K562 (cell line): ENCODE data around the gene POLR2L. TPM values are rescaled to one million over a fixed set of nuclear protein-coding genes. Genes with fewer than 3 reads are reported as not detected.

ENCODE experiments used
- ATAC-seq: fragments of 200-7000 bp; cut with Tn5 transposase; 3 replicates; pipeline ENCODE4 v1.9.1; 2020; ENCODE audit warnings: moderate library complexity
- BruUV-seq: library from RNA; stranded (reverse); fragments of 400-500 nt; replicated peaks from 2 replicates; lab custom pipeline; 2021; lab: Mats Ljungman, UMichigan
- CTCF ChIA-PET: fragments of 300-600 bp; formaldehyde crosslinking; extraction: SDS; loops from one replicate; lab custom pipeline; 2021; ENCODE audit warnings: low intra/inter-chr PET ratio; lab: Yijun Ruan, JAX
- POLR2A ChIA-PET: fragments of 300-600, 350-650 bp; sonication (Branson Sonifier 250); formaldehyde crosslinking; extraction: SDS; loops from one replicate; lab custom pipeline; 2021; ENCODE audit warnings: antibody characterized with exemption, inconsistent platforms; lab: Yijun Ruan, JAX
- DNase-seq, 4 experiments: peaks; one replicate each; pipeline versions ENCODE4 v3.0.0 to v3.0.0-alpha.2; 2011 to 2018; ENCODE audit warnings: low spot score in 3 of 4, mixed read lengths in 3 of 4; ENCODE audit errors: extremely low read depth in 1 of 4
- FAIRE-seq: peaks from 2 replicates; lab custom pipeline; 2011; peaks lifted over from hg19 to GRCh38; lab: Jason Lieb, UNC
- H2AFZ ChIP-seq: 2 replicates; pipeline ENCODE4 v1.6.0; 2011; ENCODE audit warnings: low read depth, low read length, control low read depth, inconsistent platforms
- H3K27ac ChIP-seq: fragments of 200-600 bp; 3 replicates; pipeline ENCODE4 v1.8.0; 2011; ENCODE audit warnings: low read depth, mild to moderate bottlenecking, control low read depth, inconsistent platforms, low read length, moderate library complexity, mixed read lengths; ENCODE audit errors: extremely low read depth
- H3K27me3 ChIP-seq, 2 experiments: fragments of 300-600 bp in 1 of 2; 2 replicates in 1 of 2; 3 replicates in 1 of 2; pipeline versions ENCODE4 v1.6.0 to v1.8.0; 2011; ENCODE audit warnings: inconsistent platforms in 2 of 2, low read length in 2 of 2, mild to moderate bottlenecking in 1 of 2, mixed read lengths in 1 of 2, moderate library complexity in 1 of 2; ENCODE audit not compliant: control insufficient read depth in 2 of 2, insufficient read depth in 2 of 2
- H3K36me3 ChIP-seq: fragments of 300-600 bp; 3 replicates; pipeline ENCODE4 v1.8.0; 2011; ENCODE audit warnings: mild to moderate bottlenecking, low read length, inconsistent platforms; ENCODE audit not compliant: control insufficient read depth, insufficient read depth
- H3K4me1 ChIP-seq, 2 experiments: fragments of 200-600 bp in 1 of 2; replicated peaks in 1 of 2; 2 replicates in 1 of 2; 3 replicates in 1 of 2; pipeline versions ENCODE4 v1.5.1 to v1.8.0; 2011; ENCODE audit warnings: inconsistent platforms in 2 of 2, low read length in 2 of 2, mild to moderate bottlenecking in 1 of 2, mixed read lengths in 1 of 2, moderate library complexity in 1 of 2; ENCODE audit not compliant: control insufficient read depth in 2 of 2, insufficient read depth in 2 of 2
- H3K4me2 ChIP-seq: 2 replicates; pipeline ENCODE4 v1.6.1; 2011; ENCODE audit warnings: low read length, control low read depth, inconsistent platforms, mixed read lengths; ENCODE audit not compliant: insufficient read depth
- H3K4me3 ChIP-seq: fragments of 200-600 bp; sonication (generic), shearing (Covaris generic); 2 replicates; pipeline ENCODE4 v1.5.1; 2016; ENCODE audit warnings: control low read depth, inconsistent platforms
- H3K79me2 ChIP-seq: fragments of 200-600 bp; 3 replicates; pipeline ENCODE4 v1.8.0; 2011; ENCODE audit warnings: low read length, inconsistent platforms; ENCODE audit not compliant: control insufficient read depth, insufficient read depth
- H3K9ac ChIP-seq, 2 experiments: 2 replicates each; pipeline versions ENCODE4 v1.6.0 to v1.6.1; 2011; ENCODE audit warnings: low read depth in 2 of 2, low read length in 2 of 2, control low read depth in 1 of 2, inconsistent platforms in 1 of 2, mild to moderate bottlenecking in 1 of 2, mixed read lengths in 1 of 2; ENCODE audit not compliant: insufficient read depth in 1 of 2
- H3K9me1 ChIP-seq: one replicate; pipeline ENCODE4 v1.6.0; 2011; ENCODE audit warnings: inconsistent platforms, mild to moderate bottlenecking, low read length, moderate library complexity; ENCODE audit not compliant: control insufficient read depth, insufficient read depth
- H3K9me3 ChIP-seq: replicated peaks from 2 replicates; pipeline ENCODE4 v1.5.1; 2011; ENCODE audit warnings: low read depth, low read length, inconsistent platforms; ENCODE audit not compliant: control insufficient read depth, insufficient read depth
- H4K20me1 ChIP-seq: replicated peaks from 2 replicates; pipeline ENCODE4 v1.6.1; 2011; ENCODE audit warnings: low read length, inconsistent platforms, mixed read lengths; ENCODE audit not compliant: control insufficient read depth, insufficient read depth
- ADNP ChIP-seq: fragments of 200-800 bp; sonication (Bioruptor generic); IDR thresholded peaks from 2 replicates; pipeline ENCODE4 v1.6.1; 2016; ENCODE audit warnings: missing genetic modification characterization, missing compliant biosample characterization
- ELF2 ChIP-seq: fragments of 250-450 bp; sonication (Bioruptor Pico); IDR thresholded peaks from 2 replicates; pipeline ENCODE4 v1.5.0; 2021; ENCODE audit warnings: mild to moderate bottlenecking
- FOXA3 ChIP-seq, 2 experiments: fragments of 450-650 bp in 1 of 2; sonication (generic) in 1 of 2; formaldehyde crosslinking; IDR thresholded peaks in 1 of 2; conservative IDR thresholded peaks in 1 of 2; 2 replicates each; pipeline versions ENCODE4 v1.4.0 to v1.8.0; 2020 to 2022; ENCODE audit warnings: mild to moderate bottlenecking in 2 of 2, missing genetic modification reagents in 1 of 2
- FOXP1 ChIP-seq: sonication (generic); formaldehyde crosslinking; IDR thresholded peaks from 2 replicates; pipeline ENCODE4 v1.8.0; 2022; ENCODE audit warnings: mild to moderate bottlenecking, missing genetic modification reagents
- PRMT5 ChIP-seq: sonication (generic); formaldehyde crosslinking; IDR thresholded peaks from 2 replicates; pipeline ENCODE4 v1.5.0; 2020; ENCODE audit warnings: missing genetic modification reagents
- PRPF4 ChIP-seq: fragments of 200-400 bp; formaldehyde crosslinking; IDR thresholded peaks from one replicate; pipeline ENCODE4 v1.6.1; 2017; ENCODE audit warnings: low read length, low read depth, mild to moderate bottlenecking; ENCODE audit not compliant: insufficient read depth, poor library complexity, severe bottlenecking
- RB1 ChIP-seq: fragments of 450-650 bp; IDR thresholded peaks from 2 replicates; pipeline ENCODE4 v1.6.1; 2017; ENCODE audit warnings: low read depth, mild to moderate bottlenecking
- RBFOX2 ChIP-seq: fragments of 200-400 bp; formaldehyde crosslinking; IDR thresholded peaks from 2 replicates; pipeline ENCODE4 v1.6.1; 2017; ENCODE audit warnings: low read depth, mild to moderate bottlenecking, low read length, moderate library complexity
- SIN3A ChIP-seq, 2 experiments: fragments of 150-350 bp in 1 of 2; IDR thresholded peaks; 2 replicates each; pipeline ENCODE4 v1.6.1; 2011 to 2016; ENCODE audit warnings: borderline replicate concordance in 2 of 2, low read depth in 2 of 2, low read length in 2 of 2, mild to moderate bottlenecking in 2 of 2, moderate library complexity in 2 of 2; ENCODE audit not compliant: control insufficient read depth in 1 of 2
- ZBTB17 ChIP-seq: fragments of 450-650 bp; formaldehyde crosslinking; IDR thresholded peaks from 2 replicates; pipeline ENCODE4 v1.4.0; 2020; ENCODE audit warnings: mild to moderate bottlenecking
- ZFX ChIP-seq: sonication (generic); formaldehyde crosslinking; IDR thresholded peaks from 2 replicates; pipeline ENCODE4 v1.8.0; 2022; ENCODE audit warnings: mild to moderate bottlenecking, missing genetic modification reagents, moderate library complexity
- ZKSCAN1 ChIP-seq: fragments of 150-350 bp; IDR thresholded peaks from 2 replicates; pipeline ENCODE4 v1.6.1; 2016; ENCODE audit warnings: low read depth, low read length
- ZZZ3 ChIP-seq: fragments of 450-650 bp; IDR thresholded peaks from 2 replicates; pipeline ENCODE4 v1.6.1; 2016; ENCODE audit warnings: antibody characterized with exemption, mild to moderate bottlenecking, moderate library complexity
- WGBS: fragments of 100-300 bp; shearing (Covaris generic); methylation state at CpG from one replicate; pipeline ENCODE4 v1.1.6; 2016; ENCODE audit warnings: low coverage, mixed read lengths; ENCODE audit not compliant: insufficient coverage; ENCODE audit errors: missing lambda C conversion rate; 5-methylcytosine and 5-hydroxymethylcytosine counted together
- in situ Hi-C: fragments of 300-500 bp; cut with MboI; formaldehyde crosslinking; loops from 4 replicates; pipeline ENCODE4 v1.15.0; 2018; ENCODE audit warnings: inconsistent platforms, mixed read lengths
- intact Hi-C: fragments of 100-400 bp; cut with micrococcal nuclease; formaldehyde crosslinking; loops from 2 replicates; pipeline ENCODE4 v1.14.2; 2022
- polyA plus RNA-seq, 8 experiments: library from polyadenylated mRNA; depleted of rRNA in 4 of 8; stranded (reverse) in 5 of 8; unstranded in 3 of 8; fragments of >200 nt; fragmentation: Nextera tagmentation in 2 of 8; fragmentation: Illumina TruSeq in 1 of 8; extraction: Ambion mirVana in 2 of 8; extraction: Trizol in 1 of 8; gene quantifications; 2 replicates each; pipeline versions ENCODE4 v1.2.1 to v1.2.3, GENCODE V29; 2011 to 2014; ENCODE audit warnings: inconsistent platforms in 1 of 8, missing spikeins in 1 of 8
- total RNA-seq, 7 experiments: library from RNA; depleted of rRNA in 6 of 7; stranded (reverse); fragments of >200 nt in 6 of 7; fragmentation: Illumina TruSeq in 2 of 7; extraction: Trizol in 2 of 7; gene quantifications; 2 replicates each; pipeline versions ENCODE4 v1.2.1 to v1.2.3, GENCODE V29; 2011 to 2021; ENCODE audit warnings: low replicate concordance in 1 of 7
- TF ChIP-seq, protein P1 (sequence below): fragments of 450-650 bp; IDR thresholded peaks from 2 replicates; pipeline ENCODE4 v1.6.1; 2014; ENCODE audit warnings: low read depth, mild to moderate bottlenecking, moderate library complexity, borderline replicate concordance
- TF ChIP-seq, protein P2 (sequence below): fragments of 200-800 bp; sonication (Bioruptor generic); IDR thresholded peaks from 2 replicates; pipeline ENCODE4 v1.6.1; 2017; ENCODE audit warnings: missing genetic modification characterization, missing compliant biosample characterization

POLR2L gene
- total and polyA plus RNA-seq, 9 of the 15 experiments (the other 6 are each of a cell fraction or from before 2014, with no cell fraction given), result 38.3 to 688 (median 108) TPM

DNA sequence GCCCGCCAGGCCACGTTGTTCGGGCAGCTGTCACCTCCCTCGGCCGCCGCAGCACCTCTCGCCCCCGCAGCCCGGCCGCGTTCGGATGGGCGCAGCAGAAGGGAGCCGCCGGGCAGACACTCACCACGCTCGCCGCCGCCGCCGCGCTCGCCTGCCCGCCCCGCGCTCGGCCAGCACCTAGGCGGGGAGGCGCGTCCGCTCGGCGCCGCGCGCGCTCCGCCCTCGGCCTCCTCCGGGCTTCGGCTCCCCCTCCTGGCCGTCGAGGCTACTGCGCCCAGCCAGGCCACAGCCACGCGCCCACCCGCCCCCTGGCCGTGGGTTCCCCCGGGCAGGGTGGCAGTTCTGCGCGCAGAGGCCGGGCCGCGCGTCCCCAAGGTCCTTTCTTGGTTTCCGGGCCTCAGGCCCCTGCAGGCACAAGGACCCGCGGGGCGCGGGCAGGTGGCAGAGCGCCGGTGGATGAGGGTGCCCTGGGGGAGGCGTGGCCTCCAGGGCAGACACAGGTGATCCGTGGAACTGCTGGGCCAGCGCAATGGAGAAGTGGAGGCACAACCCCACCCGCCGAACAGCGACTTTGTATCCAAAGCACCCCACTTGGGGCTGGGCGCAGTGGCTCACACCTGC, 44.1 kb downstream of the POLR2L start, which contains the start of gene SLC25A22 (continued):
- peak in 1 of 2 experiments; percentile 75; a peak in 2 of 4 replicates for TF ChIP-seq SIN3A (IDR thresholded peaks at IDR 0.05; ENCODE audit: borderline replicate concordance in 2 of 2, control insufficient read depth in 1 of 2, low read depth in 2 of 2, low read length in 2 of 2)
- peak; percentile 95 for TF ChIP-seq RB1

DNA sequence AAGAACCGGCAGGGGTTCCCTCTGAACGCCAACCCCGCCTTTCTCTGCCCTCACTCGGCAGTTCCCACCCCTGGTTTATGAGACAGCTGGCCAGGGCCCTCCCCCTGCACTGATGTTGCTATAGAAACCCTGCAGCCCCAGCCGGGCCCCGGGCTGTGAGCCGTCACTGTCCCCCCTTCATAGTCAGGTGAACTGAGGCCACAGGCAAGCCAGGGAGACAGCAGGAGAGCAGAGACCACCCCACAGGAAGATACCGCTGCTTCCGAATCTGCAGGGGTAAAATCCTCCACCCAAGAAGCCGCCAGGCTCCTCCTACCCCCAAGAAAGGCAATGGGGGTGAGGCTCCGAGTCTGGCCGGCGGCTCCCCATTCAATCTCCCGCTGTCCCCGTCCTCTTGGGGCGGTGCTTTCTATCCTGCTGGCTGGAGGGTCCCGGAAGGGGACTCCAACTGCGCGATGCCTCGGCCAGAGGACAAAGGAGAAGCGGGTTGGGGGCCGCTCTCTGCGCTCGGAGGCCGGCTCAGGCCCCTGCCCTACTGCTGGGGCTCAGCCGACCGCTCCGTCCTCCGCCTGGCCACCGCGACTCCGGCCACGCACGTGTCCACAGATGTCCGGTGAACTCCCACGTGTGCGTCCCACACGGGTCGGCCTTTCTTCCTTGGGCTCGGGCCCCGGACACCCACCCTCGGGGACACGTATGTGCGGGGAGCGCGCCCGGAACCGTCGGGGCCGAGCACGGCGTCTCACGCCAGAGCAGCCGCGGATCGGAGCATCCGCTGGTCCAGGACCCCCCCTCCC, 44.8 kb downstream of the POLR2L start:
- peaks cover 7 to 95% of the 10 kb centered on the region in 2 experiments for H3K4me1 ChIP-seq
- peaks cover 53% of the 10 kb centered on the region; the same call in 1 of the 3 replicates for H3K36me3 ChIP-seq
- in situ Hi-C loops (no loop called here), intact Hi-C loops (loop anchor here (5.0 to 10.0 kb wide), 2 partner anchors 70 to 233 kb away; partner anchors contain the start of genes LMNTD2 and RASSF7)
- peak; percentile 71 for ATAC-seq
- peak overlapping the region; percentile 73 for H3K4me3 ChIP-seq
- peak overlapping the region; percentile 91 for H3K4me2 ChIP-seq
- H3K9ac ChIP-seq, result peak overlapping the region; percentile 66 to 95
- peaks cover 26% of the 10 kb centered on the region for H3K79me2 ChIP-seq
- H3K27ac ChIP-seq, result peak overlapping the region; percentile 71
- H3K27me3 ChIP-seq, result no peaks in the 10 kb centered on the region
- ChIA-PET POLR2A (interaction anchor here (0.6 to 2.2 kb wide), 11 partner anchors 9 to 92 kb away, joined by 3 to 26 read pairs (median 3); partner anchors contain the start of genes RPLP2 and TALDO1), CTCF (interaction anchor here (2.4 kb wide), 1 partner anchor 69 kb away, joined by 10 read pairs; no protein-coding TSS in a partner anchor)
- H4K20me1 ChIP-seq, result no peaks in the 10 kb centered on the region
- no peaks in the 10 kb centered on the region for H3K9me3 ChIP-seq
- under 1% methylated on average over 40 of the region's 57 CpGs for WGBS
- no peaks in the 10 kb centered on the region for H3K9me1 ChIP-seq
- BruUV-seq, result TSS peak; percentile 36
- DNase-seq, result peak; percentile 63 to 84 (median 74)
- peak overlapping the region; percentile 79 for H2AFZ ChIP-seq
- peak; percentile 78 for FAIRE-seq
- TF ChIP-seq ZFX (CRISPR knock-in tag) (peak; percentile 70), ZZZ3 (no peak), ZBTB17 (CRISPR knock-in tag) (0 out of 2 replicates have a peak, but pooled peaks have one; percentile 59), ADNP (tag) (no peak), FOXA3 (CRISPR knock-in tag; conservative IDR thresholded peaks at IDR 0.05 in 1 of 2, IDR thresholded peaks at IDR 0.05 in 1 of 2) (peak in 1 of 2 experiments; percentile 78; a peak in 2 of 4 replicates), ZKSCAN1 (no peak), FOXP1 (CRISPR knock-in tag) (peak; percentile 79; the same call in 1 of the 2 replicates), RBFOX2 (peak; percentile 68), ELF2 (no peak), PRMT5 (CRISPR knock-in tag) (peak; percentile 59; the same call in 1 of the 2 replicates), PRPF4 (no peak)
- TF ChIP-seq, protein P1, sequence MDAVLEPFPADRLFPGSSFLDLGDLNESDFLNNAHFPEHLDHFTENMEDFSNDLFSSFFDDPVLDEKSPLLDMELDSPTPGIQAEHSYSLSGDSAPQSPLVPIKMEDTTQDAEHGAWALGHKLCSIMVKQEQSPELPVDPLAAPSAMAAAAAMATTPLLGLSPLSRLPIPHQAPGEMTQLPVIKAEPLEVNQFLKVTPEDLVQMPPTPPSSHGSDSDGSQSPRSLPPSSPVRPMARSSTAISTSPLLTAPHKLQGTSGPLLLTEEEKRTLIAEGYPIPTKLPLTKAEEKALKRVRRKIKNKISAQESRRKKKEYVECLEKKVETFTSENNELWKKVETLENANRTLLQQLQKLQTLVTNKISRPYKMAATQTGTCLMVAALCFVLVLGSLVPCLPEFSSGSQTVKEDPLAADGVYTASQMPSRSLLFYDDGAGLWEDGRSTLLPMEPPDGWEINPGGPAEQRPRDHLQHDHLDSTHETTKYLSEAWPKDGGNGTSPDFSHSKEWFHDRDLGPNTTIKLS, result peak; percentile 53; the same call in 1 of the 2 replicates
- TF ChIP-seq, protein P2, sequence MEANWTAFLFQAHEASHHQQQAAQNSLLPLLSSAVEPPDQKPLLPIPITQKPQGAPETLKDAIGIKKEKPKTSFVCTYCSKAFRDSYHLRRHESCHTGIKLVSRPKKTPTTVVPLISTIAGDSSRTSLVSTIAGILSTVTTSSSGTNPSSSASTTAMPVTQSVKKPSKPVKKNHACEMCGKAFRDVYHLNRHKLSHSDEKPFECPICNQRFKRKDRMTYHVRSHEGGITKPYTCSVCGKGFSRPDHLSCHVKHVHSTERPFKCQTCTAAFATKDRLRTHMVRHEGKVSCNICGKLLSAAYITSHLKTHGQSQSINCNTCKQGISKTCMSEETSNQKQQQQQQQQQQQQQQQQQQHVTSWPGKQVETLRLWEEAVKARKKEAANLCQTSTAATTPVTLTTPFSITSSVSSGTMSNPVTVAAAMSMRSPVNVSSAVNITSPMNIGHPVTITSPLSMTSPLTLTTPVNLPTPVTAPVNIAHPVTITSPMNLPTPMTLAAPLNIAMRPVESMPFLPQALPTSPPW (CRISPR knock-in tag), result peak; percentile 71
